Neural cell (in vitro differentiated cells): ENCODE measurements around the gene GHRH. TPM values are rescaled to one million over a fixed set of nuclear protein-coding genes. Genes with fewer than 3 reads are reported as not detected.

Experiments used
- H2AFZ ChIP-seq: fragments of 200-600, 300-800 bp; sonication (generic), shearing (Covaris generic); 2 replicates; pipeline ENCODE4 v1.6.0; 2014; ENCODE audit warnings: low read depth, mild to moderate bottlenecking, antibody characterized with exemption, low read length, moderate library complexity
- H3F3A ChIP-seq: fragments of 200-600 bp; shearing (Covaris generic); 2 replicates; pipeline ENCODE4 v1.6.1; 2016; ENCODE audit warnings: mild to moderate bottlenecking, moderate library complexity, mixed read lengths, antibody characterized with exemption, low read length; ENCODE audit not compliant: insufficient read depth, poor library complexity, severe bottlenecking
- H3K27ac ChIP-seq: fragments of 200-600, 300-800 bp; sonication (generic), shearing (Covaris generic); 2 replicates; pipeline ENCODE4 v1.5.1; 2014; ENCODE audit warnings: mild to moderate bottlenecking, low read length, moderate library complexity
- H3K27me3 ChIP-seq: fragments of 300-800, 200-600 bp; sonication (generic), shearing (Covaris generic); 2 replicates; pipeline ENCODE4 v1.6.0; 2014; ENCODE audit warnings: mild to moderate bottlenecking, low read depth, low read length, moderate library complexity; ENCODE audit not compliant: insufficient read depth
- H3K36me3 ChIP-seq: fragments of 300-800, 200-600 bp; sonication (generic), shearing (Covaris generic); 2 replicates; pipeline ENCODE4 v1.5.1; 2014; ENCODE audit warnings: mild to moderate bottlenecking, antibody characterized with exemption, low read length, moderate library complexity; ENCODE audit not compliant: insufficient read depth
- H3K4me2 ChIP-seq: fragments of 300-800, 200-600 bp; sonication (generic), shearing (Covaris generic); 2 replicates; pipeline ENCODE4 v1.6.0; 2014; ENCODE audit warnings: mild to moderate bottlenecking, low read length
- H3K4me3 ChIP-seq: fragments of 300-800, 200-600 bp; sonication (generic), shearing (Covaris generic); 2 replicates; pipeline ENCODE4 v1.5.1; 2014; ENCODE audit warnings: mild to moderate bottlenecking, low read length, moderate library complexity
- H3K79me2 ChIP-seq: fragments of 200-600 bp; shearing (Covaris generic); replicated peaks from 2 replicates; pipeline ENCODE4 v1.6.0; 2014; ENCODE audit warnings: mild to moderate bottlenecking, low read length, moderate library complexity; ENCODE audit not compliant: insufficient read depth
- H3K9ac ChIP-seq: fragments of 300-800, 200-600 bp; sonication (generic), shearing (Covaris generic); 2 replicates; pipeline ENCODE4 v1.6.1; 2016; ENCODE audit warnings: mild to moderate bottlenecking, low read length, mixed read lengths
- H3K9me2 ChIP-seq: fragments of 200-600 bp; shearing (Covaris generic); 2 replicates; pipeline ENCODE4 v1.6.1; 2016; ENCODE audit warnings: mild to moderate bottlenecking, low read length, mixed read lengths; ENCODE audit not compliant: insufficient read depth
- H3K9me3 ChIP-seq: fragments of 200-600, 300-800 bp; sonication (generic), shearing (Covaris generic); 2 replicates; pipeline ENCODE4 v1.6.1; 2016; ENCODE audit warnings: mild to moderate bottlenecking, mixed run types, low read length, moderate library complexity, mixed read lengths
- H4K20me1 ChIP-seq: fragments of 200-600 bp; shearing (Covaris generic); 2 replicates; pipeline ENCODE4 v1.6.1; 2016; ENCODE audit warnings: mild to moderate bottlenecking, mixed run types; ENCODE audit not compliant: insufficient read depth
- EP300 ChIP-seq: fragments of 450-650 bp; conservative IDR thresholded peaks from 2 replicates; pipeline ENCODE4 v1.6.1; 2014; ENCODE audit warnings: antibody characterized with exemption, mild to moderate bottlenecking, moderate library complexity; ENCODE audit not compliant: poor library complexity, severe bottlenecking
- EZH2 ChIP-seq: fragments of 200-600, 300-800 bp; shearing (Covaris generic), sonication (generic); IDR thresholded peaks from 2 replicates; pipeline ENCODE4 v1.6.1; 2014; ENCODE audit warnings: antibody characterized with exemption, low read length, borderline replicate concordance, mild to moderate bottlenecking; ENCODE audit not compliant: insufficient read depth, poor library complexity, severe bottlenecking
- MXI1 ChIP-seq: fragments of 450-650 bp; conservative IDR thresholded peaks from 2 replicates; pipeline ENCODE4 v1.6.1; 2014; ENCODE audit warnings: antibody characterized with exemption, mild to moderate bottlenecking; ENCODE audit not compliant: poor library complexity, severe bottlenecking
- POLR2AphosphoS5 ChIP-seq: IDR thresholded peaks from 2 replicates; pipeline ENCODE4 v1.6.1; 2012
- RAD21 ChIP-seq: fragments of 450-650 bp; conservative IDR thresholded peaks from 2 replicates; pipeline ENCODE4 v1.6.1; 2014; ENCODE audit warnings: antibody characterized with exemption, mild to moderate bottlenecking, moderate library complexity
- SMC3 ChIP-seq: fragments of 450-650 bp; conservative IDR thresholded peaks from 2 replicates; pipeline ENCODE4 v1.6.1; 2014; ENCODE audit warnings: antibody characterized with exemption, mild to moderate bottlenecking, moderate library complexity; ENCODE audit not compliant: poor library complexity
- TAF1 ChIP-seq: IDR thresholded peaks from 2 replicates; pipeline ENCODE4 v1.6.1; 2012; ENCODE audit warnings: low read depth
- polyA plus RNA-seq: library from polyadenylated mRNA; depleted of rRNA; stranded (reverse); fragments of >200 nt; gene quantifications from 2 replicates; pipeline ENCODE4 v1.2.3, GENCODE V29; 2014
- TF ChIP-seq, protein P1 (sequence below): fragments of 450-650 bp; IDR thresholded peaks from 2 replicates; pipeline ENCODE4 v1.5.1; 2014; ENCODE audit warnings: antibody characterized with exemption, mild to moderate bottlenecking, moderate library complexity; ENCODE audit not compliant: poor library complexity, severe bottlenecking
- TF ChIP-seq, protein P2 (sequence below): IDR thresholded peaks from 2 replicates; pipeline ENCODE4 v1.6.1; 2012; ENCODE audit warnings: borderline replicate concordance

The GHRH gene
- polyA plus RNA-seq, 1 donor from 2014 or later = not detected

DNA sequence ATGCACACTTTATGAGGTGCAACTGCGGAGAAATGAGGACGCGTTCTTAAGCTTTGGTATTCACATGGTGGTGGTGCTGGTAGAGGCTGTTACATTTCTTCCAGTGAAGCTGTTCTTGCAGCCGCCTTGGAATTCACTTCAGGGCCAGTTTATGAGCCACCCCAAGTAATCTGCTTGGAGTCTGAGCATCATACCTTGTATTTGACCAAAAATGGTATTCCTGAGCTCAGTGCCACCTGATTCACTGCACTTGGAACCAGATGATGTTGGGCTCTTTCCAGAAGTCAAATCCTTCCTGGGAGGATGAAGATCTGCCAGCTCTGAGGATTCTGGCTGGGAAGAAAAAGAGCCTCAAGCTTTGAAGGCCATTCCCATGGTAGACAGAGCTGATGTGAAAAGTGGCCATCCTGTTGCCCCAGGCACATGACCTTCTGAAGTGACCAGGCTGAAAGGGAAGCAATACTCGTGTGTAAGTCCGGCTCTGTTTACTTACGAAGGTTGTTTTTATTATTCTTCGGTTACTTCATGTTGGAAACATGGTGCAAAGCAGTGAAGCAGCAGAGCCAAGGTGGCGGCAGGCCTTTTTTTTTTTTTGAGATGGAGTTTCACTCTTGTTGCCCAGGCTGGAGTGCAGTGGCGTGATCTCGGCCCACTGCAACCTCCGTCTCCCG is 35.6 kb upstream of the GHRH start:
- H2AFZ ChIP-seq = no peak overlapping the region
- H3F3A ChIP-seq = no peaks in the 10 kb centered on the region
- no peaks in the 10 kb centered on the region for H3K9me2 ChIP-seq
- H4K20me1 ChIP-seq = no peaks in the 10 kb centered on the region
- H3K4me2 ChIP-seq = no peak overlapping the region
- H3K9ac ChIP-seq = no peak overlapping the region
- no peak overlapping the region for H3K4me3 ChIP-seq
- H3K27me3 ChIP-seq = no peaks in the 10 kb centered on the region
- H3K36me3 ChIP-seq = peaks cover 11% of the 10 kb centered on the region
- no peaks in the 10 kb centered on the region for H3K9me3 ChIP-seq
- TF ChIP-seq MXI1 (no peak), EZH2 (no peak), SMC3 (no peak), RAD21 (no peak), TAF1 (no peak), EP300 (no peak), POLR2AphosphoS5 (no peak)
- TF ChIP-seq, protein P1, sequence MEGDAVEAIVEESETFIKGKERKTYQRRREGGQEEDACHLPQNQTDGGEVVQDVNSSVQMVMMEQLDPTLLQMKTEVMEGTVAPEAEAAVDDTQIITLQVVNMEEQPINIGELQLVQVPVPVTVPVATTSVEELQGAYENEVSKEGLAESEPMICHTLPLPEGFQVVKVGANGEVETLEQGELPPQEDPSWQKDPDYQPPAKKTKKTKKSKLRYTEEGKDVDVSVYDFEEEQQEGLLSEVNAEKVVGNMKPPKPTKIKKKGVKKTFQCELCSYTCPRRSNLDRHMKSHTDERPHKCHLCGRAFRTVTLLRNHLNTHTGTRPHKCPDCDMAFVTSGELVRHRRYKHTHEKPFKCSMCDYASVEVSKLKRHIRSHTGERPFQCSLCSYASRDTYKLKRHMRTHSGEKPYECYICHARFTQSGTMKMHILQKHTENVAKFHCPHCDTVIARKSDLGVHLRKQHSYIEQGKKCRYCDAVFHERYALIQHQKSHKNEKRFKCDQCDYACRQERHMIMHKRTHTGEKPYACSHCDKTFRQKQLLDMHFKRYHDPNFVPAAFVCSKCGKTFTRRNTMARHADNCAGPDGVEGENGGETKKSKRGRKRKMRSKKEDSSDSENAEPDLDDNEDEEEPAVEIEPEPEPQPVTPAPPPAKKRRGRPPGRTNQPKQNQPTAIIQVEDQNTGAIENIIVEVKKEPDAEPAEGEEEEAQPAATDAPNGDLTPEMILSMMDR = no peak
- TF ChIP-seq, protein P2, sequence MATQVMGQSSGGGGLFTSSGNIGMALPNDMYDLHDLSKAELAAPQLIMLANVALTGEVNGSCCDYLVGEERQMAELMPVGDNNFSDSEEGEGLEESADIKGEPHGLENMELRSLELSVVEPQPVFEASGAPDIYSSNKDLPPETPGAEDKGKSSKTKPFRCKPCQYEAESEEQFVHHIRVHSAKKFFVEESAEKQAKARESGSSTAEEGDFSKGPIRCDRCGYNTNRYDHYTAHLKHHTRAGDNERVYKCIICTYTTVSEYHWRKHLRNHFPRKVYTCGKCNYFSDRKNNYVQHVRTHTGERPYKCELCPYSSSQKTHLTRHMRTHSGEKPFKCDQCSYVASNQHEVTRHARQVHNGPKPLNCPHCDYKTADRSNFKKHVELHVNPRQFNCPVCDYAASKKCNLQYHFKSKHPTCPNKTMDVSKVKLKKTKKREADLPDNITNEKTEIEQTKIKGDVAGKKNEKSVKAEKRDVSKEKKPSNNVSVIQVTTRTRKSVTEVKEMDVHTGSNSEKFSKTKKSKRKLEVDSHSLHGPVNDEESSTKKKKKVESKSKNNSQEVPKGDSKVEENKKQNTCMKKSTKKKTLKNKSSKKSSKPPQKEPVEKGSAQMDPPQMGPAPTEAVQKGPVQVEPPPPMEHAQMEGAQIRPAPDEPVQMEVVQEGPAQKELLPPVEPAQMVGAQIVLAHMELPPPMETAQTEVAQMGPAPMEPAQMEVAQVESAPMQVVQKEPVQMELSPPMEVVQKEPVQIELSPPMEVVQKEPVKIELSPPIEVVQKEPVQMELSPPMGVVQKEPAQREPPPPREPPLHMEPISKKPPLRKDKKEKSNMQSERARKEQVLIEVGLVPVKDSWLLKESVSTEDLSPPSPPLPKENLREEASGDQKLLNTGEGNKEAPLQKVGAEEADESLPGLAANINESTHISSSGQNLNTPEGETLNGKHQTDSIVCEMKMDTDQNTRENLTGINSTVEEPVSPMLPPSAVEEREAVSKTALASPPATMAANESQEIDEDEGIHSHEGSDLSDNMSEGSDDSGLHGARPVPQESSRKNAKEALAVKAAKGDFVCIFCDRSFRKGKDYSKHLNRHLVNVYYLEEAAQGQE = no peak
- no peak overlapping the region for H3K27ac ChIP-seq
- peaks cover 5% of the 10 kb centered on the region for H3K79me2 ChIP-seq

DNA sequence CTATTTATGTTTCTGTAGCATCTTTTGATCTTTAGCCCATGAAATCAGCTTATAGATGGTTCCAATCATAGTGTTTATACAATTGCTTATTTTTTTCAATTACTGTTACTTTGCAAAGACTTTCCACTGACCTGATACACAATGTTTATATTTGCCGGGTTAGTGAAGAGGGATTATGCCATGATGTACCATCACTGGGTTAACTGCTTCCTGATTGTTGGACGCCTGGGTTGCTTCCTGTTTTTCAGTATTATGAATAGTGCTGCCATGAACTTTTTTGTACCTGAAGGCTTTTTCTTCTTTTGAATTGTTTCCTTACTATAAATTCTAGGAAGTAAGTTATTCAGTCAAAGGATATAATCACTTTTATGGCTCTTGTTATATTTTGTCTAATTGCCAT is 34.8 kb upstream of the GHRH start:
- H2AFZ ChIP-seq = no peak overlapping the region
- no peak overlapping the region for H3K9ac ChIP-seq
- H3K4me2 ChIP-seq = no peak overlapping the region
- no peak overlapping the region for H3K27ac ChIP-seq
- H3K27me3 ChIP-seq = no peaks in the 10 kb centered on the region
- H3K79me2 ChIP-seq = peaks cover 5% of the 10 kb centered on the region
- H3K4me3 ChIP-seq = no peak overlapping the region
- TF ChIP-seq POLR2AphosphoS5 = no peak
- no peak for TF ChIP-seq EP300
- TF ChIP-seq RAD21 = no peak
- TF ChIP-seq TAF1 = no peak
- TF ChIP-seq MXI1 = no peak
- no peak for TF ChIP-seq SMC3
- TF ChIP-seq EZH2 = no peak
- TF ChIP-seq, protein P1 = no peak
- TF ChIP-seq, protein P2 = no peak
- no peaks in the 10 kb centered on the region for H3K9me3 ChIP-seq
- H3K9me2 ChIP-seq = no peaks in the 10 kb centered on the region
- H3K36me3 ChIP-seq = peaks cover 3% of the 10 kb centered on the region
- H3F3A ChIP-seq = no peaks in the 10 kb centered on the region
- H4K20me1 ChIP-seq = no peaks in the 10 kb centered on the region
